Panc1 (cell line): ENCODE measurements around the gene MTNR1A. TPM values are rescaled to one million over a fixed set of nuclear protein-coding genes. Genes with fewer than 3 reads are reported as not detected.

Experiments used
- ATAC-seq: fragments of 200-7000 bp; cut with Tn5 transposase; 2 replicates; pipeline ENCODE4 v1.9.1; 2020; ENCODE audit warnings: mild to moderate bottlenecking, moderate library complexity
- BruUV-seq: library from RNA; stranded (reverse); fragments of 400-500 nt; replicated peaks from 2 replicates; lab custom pipeline; 2021; lab: Mats Ljungman, UMichigan
- CTCF ChIA-PET: fragments of 300-600 bp; sonication (Branson Sonifier 250); formaldehyde crosslinking; loops from one replicate; lab custom pipeline; 2022; ENCODE audit warnings: antibody characterized with exemption; lab: Charles Lee
- POLR2A ChIA-PET: fragments of 300-600 bp; sonication (Branson Sonifier 250); formaldehyde crosslinking; loops from one replicate; lab custom pipeline; 2022; ENCODE audit warnings: antibody characterized with exemption; lab: Charles Lee
- DNase-seq: peaks from one replicate; pipeline ENCODE4 v3.0.0-alpha.2; 2010; ENCODE audit warnings: low read depth, low spot score
- H3K27ac ChIP-seq: 2 replicates; pipeline ENCODE4 v1.5.1; 2011; ENCODE audit warnings: mild to moderate bottlenecking, low read length, inconsistent platforms
- H3K27me3 ChIP-seq: fragments of 200-500 bp; sonication (Bioruptor generic); 2 replicates; pipeline ENCODE4 v1.6.0; 2014; ENCODE audit warnings: low read length, inconsistent platforms; ENCODE audit not compliant: control insufficient read depth, insufficient read depth
- H3K36me3 ChIP-seq: fragments of 200-500 bp; sonication (Bioruptor generic); 2 replicates; pipeline ENCODE4 v1.5.1; 2014; ENCODE audit warnings: inconsistent platforms, mild to moderate bottlenecking, low read length, moderate library complexity; ENCODE audit not compliant: control insufficient read depth, insufficient read depth
- H3K4me1 ChIP-seq: 2 replicates; pipeline ENCODE4 v1.5.1; 2011; ENCODE audit warnings: inconsistent platforms, mild to moderate bottlenecking, low read length, moderate library complexity; ENCODE audit not compliant: control insufficient read depth, insufficient read depth
- H3K4me3 ChIP-seq, 2 experiments: 2 replicates each; pipeline ENCODE4 v1.5.1; 2011 to 2012; ENCODE audit warnings: low read depth in 2 of 2, low read length in 2 of 2, mild to moderate bottlenecking in 2 of 2, inconsistent platforms in 1 of 2, moderate library complexity in 1 of 2
- H3K9me3 ChIP-seq: fragments of 200-500 bp; sonication (Bioruptor generic); 2 replicates; pipeline ENCODE4 v1.5.1; 2014; ENCODE audit warnings: low read depth, mild to moderate bottlenecking, inconsistent platforms, low read length, moderate library complexity; ENCODE audit not compliant: control insufficient read depth, insufficient read depth
- CTCF ChIP-seq: fragments of 450-650 bp; IDR thresholded peaks from 2 replicates; pipeline ENCODE4 v1.5.1; 2017; ENCODE audit warnings: mild to moderate bottlenecking
- POLR2AphosphoS5 ChIP-seq: IDR thresholded peaks from 2 replicates; pipeline ENCODE4 v1.6.1; 2012; ENCODE audit warnings: mild to moderate bottlenecking, low read depth, low read length, moderate library complexity
- REST ChIP-seq, 2 experiments: IDR thresholded peaks; 2 replicates each; pipeline ENCODE4 v1.6.1; 2011 to 2012; ENCODE audit warnings: low read depth in 2 of 2, control low read depth in 1 of 2, low read length in 1 of 2, mild to moderate bottlenecking in 1 of 2, moderate library complexity in 1 of 2; ENCODE audit not compliant: insufficient read depth in 1 of 2
- SIN3A ChIP-seq: IDR thresholded peaks from 2 replicates; pipeline ENCODE4 v1.6.1; 2012; ENCODE audit warnings: low read depth, mild to moderate bottlenecking, low read length, moderate library complexity, borderline replicate concordance; ENCODE audit not compliant: insufficient read depth
- TCF7L2 ChIP-seq: IDR thresholded peaks from 2 replicates; pipeline ENCODE4 v1.6.1; 2011; ENCODE audit warnings: mild to moderate bottlenecking, low read depth, low read length, inconsistent platforms
- in situ Hi-C: cut with HindIII; loops from 2 replicates; pipeline ENCODE4 v1.10.0; 2016; ENCODE audit warnings: low sequenced_read_pairs, low pct_unique_long_range_greater_than_20kb
- intact Hi-C: fragments of 100-400 bp; cut with micrococcal nuclease; formaldehyde crosslinking; loops from one replicate; pipeline ENCODE4 v1.10.0; 2022; ENCODE audit not compliant: unreplicated experiment
- total RNA-seq: library from RNA; stranded (reverse); gene quantifications from one replicate; pipeline ENCODE4 v1.2.1, GENCODE V29; 2021; ENCODE audit not compliant: unreplicated experiment

The MTNR1A gene
- total RNA-seq, 1 experiment from 2014 or later: 0.23 TPM

GRCh38 chr4:186570193-186570996 is 15.0 kb upstream of the MTNR1A start:
- in situ Hi-C loops: no loop called here
- H3K4me1 ChIP-seq: peaks cover 5% of the 10 kb centered on the region; the same call in 1 of the 2 replicates
- intact Hi-C loops: no loop called here
- H3K27me3 ChIP-seq: no peaks in the 10 kb centered on the region
- DNase-seq (no peak), ATAC-seq (peak; percentile 79)
- peak overlapping the region; percentile 26 to 55 for H3K4me3 ChIP-seq
- no TSS peak for BruUV-seq
- CTCF ChIA-PET: interaction anchor here (0.6 kb wide), 1 partner anchor 12 kb away, joined by 3 read pairs; no protein-coding TSS in a partner anchor
- H3K27ac ChIP-seq: peak overlapping the region; percentile 48; the same call in 1 of the 2 replicates
- no peak for TF ChIP-seq TCF7L2
- TF ChIP-seq SIN3A: no peak
- TF ChIP-seq CTCF: no peak
- TF ChIP-seq REST (IDR thresholded peaks at IDR 0.05; ENCODE audit: insufficient read depth in 1 of 2, low read depth in 2 of 2, low read length in 1 of 2): no peak
- TF ChIP-seq POLR2AphosphoS5: no peak
- H3K36me3 ChIP-seq: no peaks in the 10 kb centered on the region; the same call in 1 of the 2 replicates
- POLR2A ChIA-PET: no interaction called here
- no peaks in the 10 kb centered on the region for H3K9me3 ChIP-seq

- no peak; the same call in 1 of the 2 replicates for ATAC-seq
- H3K4me1 ChIP-seq: peaks cover 5% of the 10 kb centered on the region; the same call in 1 of the 2 replicates
- DNase-seq: no peak
- H3K4me3 ChIP-seq: peak overlapping the region; percentile 26 to 55
- intact Hi-C loops (no loop called here), in situ Hi-C loops (no loop called here)
- no peak for TF ChIP-seq SIN3A
- no peak for TF ChIP-seq CTCF
- ChIA-PET CTCF (no interaction called here), POLR2A (no interaction called here)
- H3K9me3 ChIP-seq: no peaks in the 10 kb centered on the region
- BruUV-seq: no TSS peak
- peak overlapping the region; percentile 48; the same call in 1 of the 2 replicates for H3K27ac ChIP-seq
- H3K36me3 ChIP-seq: no peaks in the 10 kb centered on the region; the same call in 1 of the 2 replicates
- no peaks in the 10 kb centered on the region for H3K27me3 ChIP-seq
Observed at GRCh38 chr4:186569533-186570192, 14.3 kb upstream of the MTNR1A start.
